SK-N-SH treated with all-trans-retinoic acid at 6 μM for 48 hours (cell line): Measurements from ENCODE around the gene PGP.

Source experiments
- ATAC-seq: fragments of 200-7000 bp; cut with Tn5 transposase; 3 replicates; pipeline ENCODE4 v1.9.1; 2020; ENCODE audit warnings: mild to moderate bottlenecking, moderate library complexity
- ARNTL ChIP-seq: fragments of 450-650 bp; formaldehyde crosslinking; IDR thresholded peaks from 2 replicates; pipeline ENCODE4 v1.5.0; 2020; ENCODE audit warnings: low read depth, mild to moderate bottlenecking, moderate library complexity, borderline replicate concordance
- CSDC2 ChIP-seq: fragments of 250-450 bp; sonication (Bioruptor Pico); IDR thresholded peaks from 2 replicates; pipeline ENCODE4 v1.5.0; 2020; ENCODE audit warnings: mild to moderate bottlenecking, moderate library complexity
- ESRRG ChIP-seq: fragments of 250-450 bp; sonication (Bioruptor Pico); IDR thresholded peaks from 2 replicates; pipeline ENCODE4 v1.6.1; 2021; ENCODE audit warnings: mild to moderate bottlenecking
- ISL1 ChIP-seq: fragments of 250-450 bp; sonication (Bioruptor Pico); IDR thresholded peaks from 2 replicates; pipeline ENCODE4 v2.1.2; 2022; ENCODE audit warnings: mild to moderate bottlenecking, moderate library complexity
- PPARA ChIP-seq: fragments of 250-450 bp; sonication (Bioruptor Pico); IDR thresholded peaks from 2 replicates; pipeline ENCODE4 v1.5.0; 2020; ENCODE audit warnings: mild to moderate bottlenecking, borderline replicate concordance
- RARB ChIP-seq: fragments of 250-450 bp; sonication (Bioruptor Pico); IDR thresholded peaks from 2 replicates; pipeline ENCODE4 v1.8.0; 2021; ENCODE audit warnings: mild to moderate bottlenecking, moderate library complexity
- SNAI2 ChIP-seq: fragments of 250-450 bp; sonication (Bioruptor Pico); IDR thresholded peaks from 2 replicates; pipeline ENCODE4 v1.5.0; 2020; ENCODE audit warnings: mild to moderate bottlenecking, moderate library complexity
- TCF4 ChIP-seq: fragments of 250-450 bp; sonication (Bioruptor Pico); IDR thresholded peaks from 2 replicates; pipeline ENCODE4 v1.8.0; 2021; ENCODE audit warnings: mild to moderate bottlenecking, moderate library complexity, borderline replicate concordance
- ZC3H10 ChIP-seq: fragments of 250-450 bp; sonication (Bioruptor Pico); IDR thresholded peaks from 2 replicates; pipeline ENCODE4 v1.5.1; 2021; ENCODE audit warnings: mild to moderate bottlenecking, moderate library complexity
- ZFP3 ChIP-seq: fragments of 250-450 bp; sonication (Bioruptor Pico); IDR thresholded peaks from 2 replicates; pipeline ENCODE4 v1.5.0; 2020; ENCODE audit warnings: mild to moderate bottlenecking, moderate library complexity
- ZFP30 ChIP-seq: fragments of 450-650 bp; formaldehyde crosslinking; IDR thresholded peaks from 2 replicates; pipeline ENCODE4 v1.5.0; 2022; ENCODE audit warnings: mild to moderate bottlenecking, moderate library complexity
- ZNF565 ChIP-seq: fragments of 450-650 bp; formaldehyde crosslinking; conservative IDR thresholded peaks from 2 replicates; pipeline ENCODE4 v1.5.0; 2020; ENCODE audit warnings: low read depth, mild to moderate bottlenecking, moderate library complexity
- ZNF70 ChIP-seq: fragments of 450-650 bp; formaldehyde crosslinking; IDR thresholded peaks from 2 replicates; pipeline ENCODE4 v1.5.0; 2020; ENCODE audit warnings: mild to moderate bottlenecking, moderate library complexity
- ZNF8 ChIP-seq: fragments of 450-650 bp; formaldehyde crosslinking; IDR thresholded peaks from 2 replicates; pipeline ENCODE4 v1.5.0; 2020; ENCODE audit warnings: mild to moderate bottlenecking, moderate library complexity
- TF ChIP-seq, protein P1 (sequence below): fragments of 250-450 bp; sonication (Bioruptor Pico); IDR thresholded peaks from 2 replicates; pipeline ENCODE4 v1.8.0; 2021; ENCODE audit warnings: low read depth, mild to moderate bottlenecking, moderate library complexity, borderline replicate concordance
- TF ChIP-seq, protein P2 (sequence below): fragments of 250-450 bp; sonication (Bioruptor Pico); IDR thresholded peaks from 2 replicates; pipeline ENCODE4 v1.5.1; 2021; ENCODE audit warnings: mild to moderate bottlenecking, moderate library complexity
- TF ChIP-seq, protein P3 (sequence below): fragments of 250-450 bp; sonication (Bioruptor Pico); IDR thresholded peaks from 2 replicates; pipeline ENCODE4 v1.5.0; 2020; ENCODE audit warnings: mild to moderate bottlenecking, moderate library complexity
- TF ChIP-seq, protein P4 (sequence below): fragments of 250-450 bp; sonication (Bioruptor Pico); IDR thresholded peaks from 2 replicates; pipeline ENCODE4 v1.8.0; 2020; ENCODE audit warnings: mild to moderate bottlenecking, moderate library complexity, borderline replicate concordance
- TF ChIP-seq, protein P5 (sequence below): fragments of 250-450 bp; sonication (Bioruptor Pico); IDR thresholded peaks from 2 replicates; pipeline ENCODE4 v1.5.1; 2020; ENCODE audit warnings: low read depth, mild to moderate bottlenecking, moderate library complexity

PGP gene

DNA sequence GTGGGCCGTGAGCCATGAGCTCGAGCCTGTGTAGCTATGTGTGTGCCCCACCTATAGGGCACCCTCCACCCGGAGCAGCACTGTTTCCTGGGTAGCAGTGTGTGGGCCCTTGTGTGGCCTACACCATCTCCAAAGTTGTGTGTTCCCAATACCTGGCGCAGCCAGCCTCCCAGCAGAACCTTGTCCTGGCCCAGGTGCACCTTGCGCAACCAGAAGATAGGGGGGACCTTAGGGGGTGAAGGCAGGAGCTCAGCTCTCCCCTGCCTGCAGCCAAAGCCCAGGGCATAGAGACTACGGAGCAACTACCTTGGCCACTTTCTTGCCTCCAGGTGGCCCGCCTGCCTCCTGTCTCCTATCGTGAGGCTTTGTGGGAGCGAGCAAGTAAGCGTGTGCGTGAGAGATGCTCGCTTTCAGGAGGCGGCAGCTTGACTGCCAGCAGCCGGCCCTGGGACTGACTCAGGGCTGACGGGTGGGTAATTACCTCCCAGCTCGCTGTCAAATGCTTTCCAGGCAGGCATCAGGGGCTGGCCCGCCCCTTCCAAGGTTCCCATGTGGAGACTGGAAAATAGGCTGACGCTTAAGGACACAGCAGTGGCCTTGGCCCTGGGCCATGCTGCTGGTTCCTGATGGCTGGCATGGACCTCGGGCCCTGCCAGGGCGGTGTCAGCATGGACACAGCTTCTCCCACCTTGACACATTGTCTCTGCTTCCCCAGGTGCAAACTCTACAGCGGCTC, 40.1 kb downstream of the PGP start:
- no peak for ATAC-seq
- TF ChIP-seq RARB (CRISPR knock-in tag) = no peak
- TF ChIP-seq SNAI2 = no peak
- no peak for TF ChIP-seq ZFP30 (CRISPR knock-in tag)
- TF ChIP-seq, protein P1, sequence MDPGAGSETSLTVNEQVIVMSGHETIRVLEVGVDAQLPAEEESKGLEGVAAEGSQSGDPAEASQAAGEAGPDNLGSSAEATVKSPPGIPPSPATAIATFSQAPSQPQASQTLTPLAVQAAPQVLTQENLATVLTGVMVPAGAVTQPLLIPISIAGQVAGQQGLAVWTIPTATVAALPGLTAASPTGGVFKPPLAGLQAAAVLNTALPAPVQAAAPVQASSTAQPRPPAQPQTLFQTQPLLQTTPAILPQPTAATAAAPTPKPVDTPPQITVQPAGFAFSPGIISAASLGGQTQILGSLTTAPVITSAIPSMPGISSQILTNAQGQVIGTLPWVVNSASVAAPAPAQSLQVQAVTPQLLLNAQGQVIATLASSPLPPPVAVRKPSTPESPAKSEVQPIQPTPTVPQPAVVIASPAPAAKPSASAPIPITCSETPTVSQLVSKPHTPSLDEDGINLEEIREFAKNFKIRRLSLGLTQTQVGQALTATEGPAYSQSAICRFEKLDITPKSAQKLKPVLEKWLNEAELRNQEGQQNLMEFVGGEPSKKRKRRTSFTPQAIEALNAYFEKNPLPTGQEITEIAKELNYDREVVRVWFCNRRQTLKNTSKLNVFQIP (CRISPR knock-in tag) = no peak
- TF ChIP-seq, protein P2, sequence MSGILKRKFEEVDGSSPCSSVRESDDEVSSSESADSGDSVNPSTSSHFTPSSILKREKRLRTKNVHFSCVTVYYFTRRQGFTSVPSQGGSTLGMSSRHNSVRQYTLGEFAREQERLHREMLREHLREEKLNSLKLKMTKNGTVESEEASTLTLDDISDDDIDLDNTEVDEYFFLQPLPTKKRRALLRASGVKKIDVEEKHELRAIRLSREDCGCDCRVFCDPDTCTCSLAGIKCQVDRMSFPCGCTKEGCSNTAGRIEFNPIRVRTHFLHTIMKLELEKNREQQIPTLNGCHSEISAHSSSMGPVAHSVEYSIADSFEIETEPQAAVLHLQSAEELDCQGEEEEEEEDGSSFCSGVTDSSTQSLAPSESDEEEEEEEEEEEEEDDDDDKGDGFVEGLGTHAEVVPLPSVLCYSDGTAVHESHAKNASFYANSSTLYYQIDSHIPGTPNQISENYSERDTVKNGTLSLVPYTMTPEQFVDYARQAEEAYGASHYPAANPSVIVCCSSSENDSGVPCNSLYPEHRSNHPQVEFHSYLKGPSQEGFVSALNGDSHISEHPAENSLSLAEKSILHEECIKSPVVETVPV (CRISPR knock-in tag) = no peak
- no peak for TF ChIP-seq ZNF565
- TF ChIP-seq, protein P3, sequence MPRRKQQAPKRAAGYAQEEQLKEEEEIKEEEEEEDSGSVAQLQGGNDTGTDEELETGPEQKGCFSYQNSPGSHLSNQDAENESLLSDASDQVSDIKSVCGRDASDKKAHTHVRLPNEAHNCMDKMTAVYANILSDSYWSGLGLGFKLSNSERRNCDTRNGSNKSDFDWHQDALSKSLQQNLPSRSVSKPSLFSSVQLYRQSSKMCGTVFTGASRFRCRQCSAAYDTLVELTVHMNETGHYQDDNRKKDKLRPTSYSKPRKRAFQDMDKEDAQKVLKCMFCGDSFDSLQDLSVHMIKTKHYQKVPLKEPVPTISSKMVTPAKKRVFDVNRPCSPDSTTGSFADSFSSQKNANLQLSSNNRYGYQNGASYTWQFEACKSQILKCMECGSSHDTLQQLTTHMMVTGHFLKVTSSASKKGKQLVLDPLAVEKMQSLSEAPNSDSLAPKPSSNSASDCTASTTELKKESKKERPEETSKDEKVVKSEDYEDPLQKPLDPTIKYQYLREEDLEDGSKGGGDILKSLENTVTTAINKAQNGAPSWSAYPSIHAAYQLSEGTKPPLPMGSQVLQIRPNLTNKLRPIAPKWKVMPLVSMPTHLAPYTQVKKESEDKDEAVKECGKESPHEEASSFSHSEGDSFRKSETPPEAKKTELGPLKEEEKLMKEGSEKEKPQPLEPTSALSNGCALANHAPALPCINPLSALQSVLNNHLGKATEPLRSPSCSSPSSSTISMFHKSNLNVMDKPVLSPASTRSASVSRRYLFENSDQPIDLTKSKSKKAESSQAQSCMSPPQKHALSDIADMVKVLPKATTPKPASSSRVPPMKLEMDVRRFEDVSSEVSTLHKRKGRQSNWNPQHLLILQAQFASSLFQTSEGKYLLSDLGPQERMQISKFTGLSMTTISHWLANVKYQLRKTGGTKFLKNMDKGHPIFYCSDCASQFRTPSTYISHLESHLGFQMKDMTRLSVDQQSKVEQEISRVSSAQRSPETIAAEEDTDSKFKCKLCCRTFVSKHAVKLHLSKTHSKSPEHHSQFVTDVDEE (CRISPR knock-in tag) = no peak
- TF ChIP-seq, protein P4, sequence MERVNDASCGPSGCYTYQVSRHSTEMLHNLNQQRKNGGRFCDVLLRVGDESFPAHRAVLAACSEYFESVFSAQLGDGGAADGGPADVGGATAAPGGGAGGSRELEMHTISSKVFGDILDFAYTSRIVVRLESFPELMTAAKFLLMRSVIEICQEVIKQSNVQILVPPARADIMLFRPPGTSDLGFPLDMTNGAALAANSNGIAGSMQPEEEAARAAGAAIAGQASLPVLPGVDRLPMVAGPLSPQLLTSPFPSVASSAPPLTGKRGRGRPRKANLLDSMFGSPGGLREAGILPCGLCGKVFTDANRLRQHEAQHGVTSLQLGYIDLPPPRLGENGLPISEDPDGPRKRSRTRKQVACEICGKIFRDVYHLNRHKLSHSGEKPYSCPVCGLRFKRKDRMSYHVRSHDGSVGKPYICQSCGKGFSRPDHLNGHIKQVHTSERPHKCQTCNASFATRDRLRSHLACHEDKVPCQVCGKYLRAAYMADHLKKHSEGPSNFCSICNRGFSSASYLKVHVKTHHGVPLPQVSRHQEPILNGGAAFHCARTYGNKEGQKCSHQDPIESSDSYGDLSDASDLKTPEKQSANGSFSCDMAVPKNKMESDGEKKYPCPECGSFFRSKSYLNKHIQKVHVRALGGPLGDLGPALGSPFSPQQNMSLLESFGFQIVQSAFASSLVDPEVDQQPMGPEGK = no peak
- TF ChIP-seq ISL1 (CRISPR knock-in tag) = no peak
- TF ChIP-seq PPARA = no peak
- no peak for TF ChIP-seq TCF4 (CRISPR knock-in tag)
- no peak for TF ChIP-seq ZC3H10
- TF ChIP-seq ZNF70 (CRISPR knock-in tag) = no peak
- no peak for TF ChIP-seq ESRRG (CRISPR knock-in tag)
- TF ChIP-seq, protein P5, sequence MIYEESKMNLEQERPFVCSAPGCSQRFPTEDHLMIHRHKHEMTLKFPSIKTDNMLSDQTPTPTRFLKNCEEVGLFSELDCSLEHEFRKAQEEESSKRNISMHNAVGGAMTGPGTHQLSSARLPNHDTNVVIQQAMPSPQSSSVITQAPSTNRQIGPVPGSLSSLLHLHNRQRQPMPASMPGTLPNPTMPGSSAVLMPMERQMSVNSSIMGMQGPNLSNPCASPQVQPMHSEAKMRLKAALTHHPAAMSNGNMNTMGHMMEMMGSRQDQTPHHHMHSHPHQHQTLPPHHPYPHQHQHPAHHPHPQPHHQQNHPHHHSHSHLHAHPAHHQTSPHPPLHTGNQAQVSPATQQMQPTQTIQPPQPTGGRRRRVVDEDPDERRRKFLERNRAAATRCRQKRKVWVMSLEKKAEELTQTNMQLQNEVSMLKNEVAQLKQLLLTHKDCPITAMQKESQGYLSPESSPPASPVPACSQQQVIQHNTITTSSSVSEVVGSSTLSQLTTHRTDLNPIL (CRISPR knock-in tag) = no peak
- no peak for TF ChIP-seq CSDC2 (CRISPR knock-in tag)
- TF ChIP-seq ARNTL (CRISPR knock-in tag) = no peak

DNA sequence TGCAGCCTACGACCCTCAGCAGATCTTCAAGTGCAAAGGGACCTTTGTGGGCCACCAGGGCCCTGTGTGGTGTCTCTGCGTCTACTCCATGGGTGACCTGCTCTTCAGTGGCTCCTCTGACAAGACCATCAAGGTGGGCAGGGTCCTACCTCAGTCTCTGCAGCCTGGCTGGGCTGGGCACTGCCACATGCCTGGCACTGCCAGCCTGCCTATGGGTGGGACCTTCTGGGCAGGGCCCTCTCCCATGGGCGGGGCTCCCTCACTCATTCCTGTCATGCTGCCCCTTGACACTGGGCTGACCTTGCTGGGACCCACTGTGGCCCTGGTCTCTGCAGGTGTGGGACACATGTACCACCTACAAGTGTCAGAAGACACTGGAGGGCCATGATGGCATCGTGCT, 40.7 kb downstream of the PGP start:
- ATAC-seq = no peak
- TF ChIP-seq, protein P1 (CRISPR knock-in tag) = no peak
- TF ChIP-seq CSDC2 (CRISPR knock-in tag) (no peak), ZFP30 (CRISPR knock-in tag) (no peak), ZC3H10 (no peak), TCF4 (CRISPR knock-in tag) (no peak), ZNF8 (CRISPR knock-in tag) (no peak), RARB (CRISPR knock-in tag) (no peak), ZFP3 (CRISPR knock-in tag) (no peak)
- TF ChIP-seq, protein P4 = no peak
- TF ChIP-seq, all 23 proteins: peak for 0
